Hematopoietic multipotent progenitor cell treated with erythropoietin and hydrocortisone succinate and interleukin-3 and kit ligand, for 17 days (in vitro differentiated cells): ENCODE measurements around the gene VPS37C.

Source experiments
- DNase-seq: peaks from one replicate; pipeline ENCODE4 v3.0.0-alpha.2; 2015; ENCODE audit warnings: low spot score

The VPS37C gene

GRCh38 chr11:61154528-61154927 is 6.7 kb downstream of the VPS37C start:
- DNase-seq: no peak

- no peak for DNase-seq
These were observed 7.6 kb downstream of the VPS37C start for GRCh38 chr11:61153593-61154095.

- no peak for DNase-seq
These were observed 8.2 kb downstream of the VPS37C start for GRCh38 chr11:61152816-61153592.

DNA sequence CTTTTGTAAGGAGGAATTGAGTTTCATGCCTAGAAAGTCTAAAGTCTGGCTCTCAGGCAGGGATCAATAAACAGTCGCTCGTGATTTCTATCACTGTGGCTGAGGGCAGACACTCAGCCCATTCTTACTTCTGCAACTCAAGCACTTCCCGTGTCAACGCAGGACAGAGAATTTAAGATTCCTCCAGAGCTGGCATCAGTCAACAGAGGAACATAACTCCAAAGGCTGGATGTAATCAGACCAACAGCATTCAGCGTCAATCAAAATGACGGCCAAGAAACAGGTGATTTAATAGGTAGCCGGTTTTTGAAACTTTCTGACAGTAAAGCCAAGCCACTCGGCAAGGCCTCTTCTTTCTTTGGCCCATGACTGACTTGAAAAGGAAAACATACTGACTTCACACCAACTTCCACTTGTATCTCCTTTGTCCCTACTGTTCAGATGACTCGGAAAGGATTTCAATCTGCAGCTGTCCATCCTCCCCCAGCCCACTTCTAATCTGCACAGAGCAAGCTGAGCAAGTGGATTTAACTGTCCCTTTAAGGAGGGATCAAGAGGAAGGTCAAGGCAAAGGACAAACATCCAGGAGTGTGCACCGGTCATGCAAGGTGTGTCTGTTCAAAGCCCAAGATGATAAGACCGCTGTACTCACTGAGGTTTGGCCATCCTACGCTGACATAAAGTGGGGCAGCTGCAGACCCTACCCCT is 9.5 kb downstream of the VPS37C start:
- no peak for DNase-seq

- DNase-seq: no peak
These were observed 10.3 kb downstream of the VPS37C start for GRCh38 chr11:61150706-61151544.

GRCh38 chr11:61149624-61150615 is 11.3 kb downstream of the VPS37C start:
- peak; percentile 58 for DNase-seq

DNA sequence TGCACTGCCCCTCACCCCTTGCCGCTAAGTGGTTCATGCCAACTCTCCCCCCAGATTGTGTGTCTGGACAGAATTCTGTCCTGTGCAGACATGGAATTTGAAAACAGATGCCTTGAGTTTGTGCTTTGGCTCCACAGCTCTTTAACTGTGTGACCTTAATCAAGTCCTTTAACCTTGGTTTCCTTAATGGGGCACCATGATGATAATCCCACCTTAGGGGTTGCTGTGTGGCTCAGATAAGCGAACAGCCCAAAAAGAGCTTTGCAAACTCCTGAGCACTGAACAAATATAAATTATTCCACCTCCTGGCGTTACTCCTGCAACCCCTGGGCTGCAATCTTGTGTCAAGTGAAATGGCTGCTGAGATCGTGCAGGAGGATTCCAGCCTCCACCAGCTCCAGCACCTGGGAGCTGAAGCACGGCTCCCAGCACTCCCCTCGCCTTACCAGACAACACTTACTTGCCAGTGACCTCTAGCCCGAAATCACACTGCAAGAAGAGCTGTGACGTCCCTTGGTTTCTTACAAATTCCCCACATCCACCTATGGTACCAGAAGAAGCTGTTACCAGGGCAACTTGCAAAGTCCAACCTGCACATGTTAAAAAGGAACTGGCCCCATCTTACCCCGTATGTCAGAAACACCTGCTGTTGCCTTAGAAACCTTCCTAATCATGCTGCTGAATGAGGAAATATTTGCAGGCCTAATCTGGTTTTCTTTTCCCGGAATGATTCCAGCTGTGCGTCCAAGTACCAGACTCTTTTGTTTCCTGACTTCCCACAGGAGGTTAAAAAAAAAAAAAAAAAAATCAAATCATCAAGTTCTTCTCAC is 13.2 kb downstream of the VPS37C start:
- DNase-seq: no peak

DNA sequence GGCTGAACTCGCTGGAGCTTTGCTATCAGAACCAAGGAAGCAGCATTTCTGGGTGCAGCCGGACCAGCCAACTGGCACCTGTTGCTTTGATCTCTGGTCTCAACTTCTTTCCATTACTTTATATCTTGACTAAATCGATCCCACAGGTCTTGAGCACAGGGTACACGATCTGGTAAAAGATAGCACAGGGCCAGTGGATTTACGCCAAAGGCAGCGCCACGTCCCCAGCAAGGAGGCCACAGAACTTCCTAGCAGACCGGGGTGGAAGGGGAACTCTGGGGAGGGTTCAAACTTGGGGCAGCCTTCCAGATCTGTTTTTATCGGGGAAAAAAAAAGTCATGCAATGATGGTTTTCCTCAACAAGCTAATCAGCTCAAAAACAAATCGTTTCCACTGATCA is 14.0 kb downstream of the VPS37C start:
- no peak for DNase-seq

GRCh38 chr11:61146416-61146815 is 14.8 kb downstream of the VPS37C start:
- DNase-seq: no peak

- no peak for DNase-seq
These were observed 15.8 kb downstream of the VPS37C start for GRCh38 chr11:61145228-61146005.

DNA sequence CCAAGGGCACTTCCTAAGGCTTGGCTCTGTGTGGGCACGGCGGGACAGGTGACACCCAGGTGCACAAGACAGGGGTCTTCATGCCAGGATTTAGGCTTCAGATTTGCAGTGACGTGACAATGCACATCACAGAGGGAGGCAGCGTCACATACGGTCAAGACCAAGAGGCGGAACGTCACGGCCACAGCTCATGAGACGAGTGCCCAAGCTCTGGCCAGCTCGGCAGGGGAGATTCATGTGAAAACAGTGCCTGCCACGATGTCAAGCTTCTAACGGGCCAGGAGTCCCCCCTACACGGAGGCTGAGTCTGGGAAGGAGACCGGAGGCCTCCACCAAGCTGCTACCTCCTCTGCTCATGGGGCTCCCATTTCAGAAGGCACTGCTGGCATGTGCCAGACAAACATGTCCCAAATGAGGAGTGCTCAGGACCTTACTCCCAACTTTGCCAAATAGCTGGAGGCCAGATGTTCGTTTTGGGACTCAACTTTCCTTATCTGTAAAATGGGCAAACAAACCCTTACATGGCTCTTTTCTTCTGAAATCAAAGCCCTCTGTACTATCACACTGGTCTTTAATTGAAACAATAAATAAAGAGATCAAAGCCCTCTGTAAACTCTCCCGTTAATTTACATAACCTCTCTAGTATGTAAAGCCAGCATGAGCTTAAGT is 16.6 kb downstream of the VPS37C start:
- DNase-seq: no peak

GRCh38 chr11:61142424-61142823 is 18.8 kb downstream of the VPS37C start:
- DNase-seq: no peak

DNA sequence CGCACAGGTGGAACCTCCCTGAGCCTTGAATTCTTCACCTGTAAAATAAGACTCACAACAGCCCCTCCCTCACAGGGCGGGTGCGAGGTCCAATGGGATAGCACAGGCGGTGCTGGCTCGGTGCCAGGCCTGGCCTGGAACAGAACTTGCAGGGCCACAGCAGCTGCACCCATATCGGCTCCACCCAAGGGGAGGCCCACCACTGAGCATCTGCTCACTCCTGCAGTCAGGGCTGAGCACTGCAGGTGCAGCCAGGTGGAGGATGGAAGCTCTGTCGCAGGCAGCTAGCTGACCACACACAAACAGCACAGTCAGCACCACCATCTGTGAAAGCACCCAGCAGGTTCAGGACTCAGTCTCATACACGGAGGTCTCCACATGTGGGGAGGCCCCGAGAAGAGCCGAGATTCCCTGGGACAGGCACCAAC is 19.6 kb downstream of the VPS37C start:
- DNase-seq: peak; percentile 55

GRCh38 chr11:61140416-61140815 is 20.8 kb downstream of the VPS37C start:
- DNase-seq: no peak

DNA sequence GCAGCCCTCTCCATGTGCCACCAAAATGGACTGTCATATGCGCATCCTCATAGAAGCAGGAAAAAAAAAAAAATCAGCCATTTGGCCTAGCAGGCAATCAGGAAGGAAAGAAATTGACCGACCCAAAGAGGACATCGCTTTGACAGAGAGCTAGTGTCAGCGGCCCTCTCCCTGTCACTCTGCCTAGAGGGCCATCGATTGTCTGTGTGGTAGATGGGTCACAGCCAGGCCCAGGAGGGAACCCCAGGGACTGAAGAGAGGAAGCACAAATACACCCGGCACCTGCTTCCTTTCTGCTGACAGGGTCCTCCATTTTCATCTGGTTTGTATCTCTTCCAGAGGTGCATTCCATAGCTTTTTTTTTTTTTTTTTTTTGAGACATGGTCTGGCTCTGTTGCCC is 21.8 kb downstream of the VPS37C start:
- no peak for DNase-seq

GRCh38 chr11:61138935-61139334 is 22.3 kb downstream of the VPS37C start:
- DNase-seq: no peak

DNA sequence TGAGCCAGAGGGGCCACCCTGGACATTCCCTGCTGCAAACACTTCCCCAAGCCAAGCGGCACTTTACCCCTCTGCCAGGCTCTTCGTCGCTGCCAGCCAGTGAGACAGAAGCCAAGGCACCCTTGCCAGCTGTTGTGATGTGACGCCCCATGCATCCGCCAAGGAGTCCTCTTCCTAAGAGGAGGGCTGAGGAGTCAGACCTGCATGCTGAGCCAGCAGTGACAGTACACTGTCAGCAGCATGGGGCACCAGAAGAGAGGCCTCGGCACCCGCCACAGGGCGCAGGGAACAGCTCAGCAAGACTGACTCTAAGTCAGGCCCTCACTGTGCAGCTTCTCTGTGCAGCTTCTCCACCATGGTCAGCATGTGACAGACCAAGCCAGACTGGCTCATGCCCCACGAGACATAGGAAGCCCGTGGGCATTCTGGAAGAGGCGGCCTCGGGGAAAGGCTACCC is 26.4 kb downstream of the VPS37C start:
- no peak for DNase-seq

- DNase-seq: no peak
These were observed 27.1 kb downstream of the VPS37C start for GRCh38 chr11:61133956-61134662.
